Mucosa of stomach (tissue), 1 donor: ENCODE measurements around the gene JHY.

Source experiments
- H3K27me3 ChIP-seq: one replicate; pipeline ENCODE4 v1.7.0; 2013; ENCODE audit warnings: mild to moderate bottlenecking, low read length; ENCODE audit not compliant: control insufficient read depth, insufficient read depth
- H3K36me3 ChIP-seq: one replicate; pipeline ENCODE4 v1.7.0; 2013; ENCODE audit warnings: low read length; ENCODE audit not compliant: control insufficient read depth, insufficient read depth
- H3K4me1 ChIP-seq: one replicate; pipeline ENCODE4 v1.7.0; 2013; ENCODE audit warnings: mild to moderate bottlenecking, low read length; ENCODE audit not compliant: control insufficient read depth, insufficient read depth
- H3K4me3 ChIP-seq: one replicate; pipeline ENCODE4 v1.7.0; 2013; ENCODE audit warnings: low read length
- H3K9ac ChIP-seq: one replicate; pipeline ENCODE4 v1.7.0; 2013; ENCODE audit warnings: mild to moderate bottlenecking, low read length, moderate library complexity
- H3K9me3 ChIP-seq: one replicate; pipeline ENCODE4 v1.7.0; 2013; ENCODE audit warnings: mild to moderate bottlenecking, low read length, moderate library complexity; ENCODE audit not compliant: control insufficient read depth
- donor health status: Pancreatic carcinoma.

JHY gene

GRCh38 chr11:122918734-122919133, 36.2 kb downstream of the JHY start:
- no peaks in the 10 kb centered on the region for H3K36me3 ChIP-seq
- no peaks in the 10 kb centered on the region for H3K27me3 ChIP-seq
- H3K9me3 ChIP-seq, result no peaks in the 10 kb centered on the region
- no peak overlapping the region for H3K9ac ChIP-seq
- no peaks in the 10 kb centered on the region for H3K4me1 ChIP-seq
- no peak overlapping the region for H3K4me3 ChIP-seq

GRCh38 chr11:122920579-122920978, 38.0 kb downstream of the JHY start:
- no peak overlapping the region for H3K9ac ChIP-seq
- no peak overlapping the region for H3K4me3 ChIP-seq
- H3K27me3 ChIP-seq, result no peaks in the 10 kb centered on the region
- H3K9me3 ChIP-seq, result no peaks in the 10 kb centered on the region
- H3K36me3 ChIP-seq, result no peaks in the 10 kb centered on the region
- H3K4me1 ChIP-seq, result no peaks in the 10 kb centered on the region

- Histone ChIP-seq H3K9me3 (no peaks in the 10 kb centered on the region), H3K27me3 (no peaks in the 10 kb centered on the region), H3K4me3 (no peak overlapping the region), H3K4me1 (no peaks in the 10 kb centered on the region), H3K36me3 (no peaks in the 10 kb centered on the region), H3K9ac (no peak overlapping the region)
Observed at GRCh38 chr11:122922893-122923292, 40.3 kb downstream of the JHY start.

- no peaks in the 10 kb centered on the region for H3K36me3 ChIP-seq
- no peaks in the 10 kb centered on the region for H3K27me3 ChIP-seq
- H3K4me1 ChIP-seq, result no peaks in the 10 kb centered on the region
- H3K9ac ChIP-seq, result no peak overlapping the region
- H3K9me3 ChIP-seq, result no peaks in the 10 kb centered on the region
- H3K4me3 ChIP-seq, result no peak overlapping the region
Observed at GRCh38 chr11:122923302-122923701, 40.7 kb downstream of the JHY start.

- Histone ChIP-seq H3K4me1 (no peaks in the 10 kb centered on the region), H3K9me3 (no peaks in the 10 kb centered on the region), H3K36me3 (no peaks in the 10 kb centered on the region), H3K4me3 (no peak overlapping the region), H3K27me3 (no peaks in the 10 kb centered on the region), H3K9ac (no peak overlapping the region)
Observed at GRCh38 chr11:122931510-122931909, 49.0 kb downstream of the JHY start.

- Histone ChIP-seq H3K4me3 (no peak overlapping the region), H3K36me3 (no peaks in the 10 kb centered on the region), H3K27me3 (no peaks in the 10 kb centered on the region), H3K9ac (no peak overlapping the region), H3K9me3 (no peaks in the 10 kb centered on the region), H3K4me1 (no peaks in the 10 kb centered on the region)
Observed at GRCh38 chr11:122933416-122933815, 50.9 kb downstream of the JHY start.

- Histone ChIP-seq H3K27me3 (no peaks in the 10 kb centered on the region), H3K4me3 (no peak overlapping the region), H3K4me1 (no peaks in the 10 kb centered on the region), H3K9me3 (no peaks in the 10 kb centered on the region), H3K36me3 (no peaks in the 10 kb centered on the region), H3K9ac (no peak overlapping the region)
Observed at GRCh38 chr11:122937983-122938382, 55.4 kb downstream of the JHY start.

- no peaks in the 10 kb centered on the region for H3K27me3 ChIP-seq
- H3K9ac ChIP-seq, result no peak overlapping the region
- H3K9me3 ChIP-seq, result no peaks in the 10 kb centered on the region
- H3K4me3 ChIP-seq, result no peak overlapping the region
- H3K4me1 ChIP-seq, result no peaks in the 10 kb centered on the region
- no peaks in the 10 kb centered on the region for H3K36me3 ChIP-seq
Observed at GRCh38 chr11:122938557-122938956, 56.0 kb downstream of the JHY start.

GRCh38 chr11:122951211-122951610, 68.7 kb downstream of the JHY start:
- H3K9me3 ChIP-seq, result no peaks in the 10 kb centered on the region
- H3K36me3 ChIP-seq, result no peaks in the 10 kb centered on the region
- H3K4me3 ChIP-seq, result no peak overlapping the region
- H3K27me3 ChIP-seq, result no peaks in the 10 kb centered on the region
- H3K9ac ChIP-seq, result no peak overlapping the region
- H3K4me1 ChIP-seq, result no peaks in the 10 kb centered on the region

- no peaks in the 10 kb centered on the region for H3K36me3 ChIP-seq
- no peak overlapping the region for H3K9ac ChIP-seq
- H3K4me1 ChIP-seq, result no peaks in the 10 kb centered on the region
- H3K9me3 ChIP-seq, result no peaks in the 10 kb centered on the region
- H3K4me3 ChIP-seq, result no peak overlapping the region
- H3K27me3 ChIP-seq, result no peaks in the 10 kb centered on the region
Observed at GRCh38 chr11:122954455-122954854, 71.9 kb downstream of the JHY start.

- Histone ChIP-seq H3K9me3 (no peaks in the 10 kb centered on the region), H3K9ac (no peak overlapping the region), H3K36me3 (no peaks in the 10 kb centered on the region), H3K4me3 (no peak overlapping the region), H3K27me3 (no peaks in the 10 kb centered on the region), H3K4me1 (no peaks in the 10 kb centered on the region)
Observed at GRCh38 chr11:122963961-122964360, 81.4 kb downstream of the JHY start.

GRCh38 chr11:122976061-122976733, 93.6 kb downstream of the JHY start:
- H3K36me3 ChIP-seq, result no peaks in the 10 kb centered on the region
- H3K4me1 ChIP-seq, result no peaks in the 10 kb centered on the region
- no peaks in the 10 kb centered on the region for H3K9me3 ChIP-seq
- H3K9ac ChIP-seq, result no peak overlapping the region
- no peak overlapping the region for H3K4me3 ChIP-seq
- H3K27me3 ChIP-seq, result peaks cover 66% of the 10 kb centered on the region
